Esophagus squamous epithelium (tissue), 5 donors: ENCODE measurements around the gene PIK3C2G. TPM values are rescaled to one million over a fixed set of nuclear protein-coding genes. Genes with fewer than 3 reads are reported as not detected.

Source experiments
- DNase-seq: peaks from one replicate; lab custom pipeline; 2025; lab: John Stamatoyannopoulos, UW
- H3K27ac ChIP-seq, 4 donors: fragments of 200-600 bp; sonication (generic); one replicate each; pipeline ENCODE4 v1.5.1; 2016 to 2019; ENCODE audit warnings: mild to moderate bottlenecking in 1 of 4
- H3K27me3 ChIP-seq, 4 donors: fragments of 200-600 bp; sonication (generic); 1 replicate in 3 of 4; 2 replicates in 1 of 4; pipeline versions ENCODE4 v1.5.1 to v1.6.0; 2017 to 2021; ENCODE audit warnings: antibody characterized with exemption in 1 of 4
- H3K36me3 ChIP-seq, 3 donors: fragments of 200-600 bp; sonication (generic); one replicate each; pipeline ENCODE4 v1.5.1; 2016 to 2019
- H3K4me1 ChIP-seq, 3 donors: fragments of 200-600 bp; sonication (generic); one replicate each; pipeline ENCODE4 v1.5.1; 2017 to 2019
- H3K4me3 ChIP-seq, 4 donors: fragments of 200-600 bp; sonication (generic); 1 replicate in 3 of 4; 2 replicates in 1 of 4; pipeline ENCODE4 v1.5.1; 2016 to 2019; ENCODE audit warnings: mild to moderate bottlenecking in 2 of 4, moderate library complexity in 1 of 4
- H3K9me3 ChIP-seq, 3 donors: fragments of 200-600 bp; sonication (generic); one replicate each; pipeline ENCODE4 v1.5.1; 2016 to 2019
- CTCF ChIP-seq, 6 experiments: fragments of 450-650 bp in 4 of 6; fragments of 200-600 bp in 2 of 6; sonication (generic) in 2 of 6; IDR thresholded peaks; one replicate each; pipeline ENCODE4 v1.5.1; 2016 to 2019; ENCODE audit warnings: antibody characterized with exemption in 6 of 6, mild to moderate bottlenecking in 4 of 6, moderate library complexity in 4 of 6
- POLR2A ChIP-seq, 4 donors: fragments of 450-650 bp; IDR thresholded peaks; one replicate each; pipeline ENCODE4 v1.6.1; 2017; ENCODE audit warnings: antibody characterized with exemption in 4 of 4, mild to moderate bottlenecking in 4 of 4, moderate library complexity in 3 of 4
- WGBS, 2 donors: methylation state at CpG; one replicate each; pipeline ENCODE4 v1.1.5; 2018; 5-methylcytosine and 5-hydroxymethylcytosine counted together
- intact Hi-C: fragments of 100-400 bp; cut with DNase I; formaldehyde crosslinking; loops from one replicate; pipeline ENCODE4 v1.15.0; 2022
- total RNA-seq, 4 donors: library from RNA; depleted of rRNA; stranded (reverse); fragments of >200 nt; gene quantifications; one replicate each; pipeline ENCODE4 v1.1.0, GENCODE V29; 2016
- donor health status: DM: yes; HTN: yes; CAD: no.

PIK3C2G gene
- total RNA-seq, 4 donors from 2014 or later, result 3.5 to 12.6 (median 7.2) TPM

- Histone ChIP-seq H3K27ac (no peak overlapping the region), H3K4me1 (no peaks in the 10 kb centered on the region), H3K27me3 (no peaks in the 10 kb centered on the region), H3K4me3 (no peak overlapping the region), H3K9me3 (no peaks in the 10 kb centered on the region), H3K36me3 (no peaks in the 10 kb centered on the region)
- intact Hi-C loops, result no loop called here
- no peak for TF ChIP-seq CTCF (IDR thresholded peaks at IDR 0.05)
- no peak for TF ChIP-seq POLR2A (IDR thresholded peaks at IDR 0.05)
- no peak for DNase-seq
Observed at GRCh38 chr12:18658829-18659228, 397.5 kb downstream of the PIK3C2G start.

- DNase-seq, result no peak
- intact Hi-C loops, result no loop called here
- Histone ChIP-seq H3K4me1 (no peaks in the 10 kb centered on the region), H3K27me3 (no peaks in the 10 kb centered on the region), H3K9me3 (no peaks in the 10 kb centered on the region), H3K27ac (no peak overlapping the region), H3K4me3 (no peak overlapping the region), H3K36me3 (no peaks in the 10 kb centered on the region)
- TF ChIP-seq CTCF (IDR thresholded peaks at IDR 0.05) (no peak), POLR2A (IDR thresholded peaks at IDR 0.05) (no peak)
Observed at GRCh38 chr12:18676141-18676540, 414.8 kb downstream of the PIK3C2G start.

GRCh38 chr12:18676996-18677588 is 415.8 kb downstream of the PIK3C2G start:
- WGBS, 2 donors, result 68 to 72% methylated on average over 5 of the region's 5 CpGs
- Histone ChIP-seq H3K4me3 (no peak overlapping the region), H3K36me3 (no peaks in the 10 kb centered on the region), H3K4me1 (no peaks in the 10 kb centered on the region), H3K9me3 (no peaks in the 10 kb centered on the region), H3K27ac (no peak overlapping the region), H3K27me3 (no peaks in the 10 kb centered on the region)
- intact Hi-C loops, result no loop called here
- TF ChIP-seq CTCF (IDR thresholded peaks at IDR 0.05) (no peak), POLR2A (IDR thresholded peaks at IDR 0.05) (no peak)
- DNase-seq, result no peak

GRCh38 chr12:18681818-18682217 is 420.5 kb downstream of the PIK3C2G start:
- Histone ChIP-seq H3K9me3 (no peaks in the 10 kb centered on the region), H3K27ac (no peak overlapping the region), H3K4me1 (no peaks in the 10 kb centered on the region), H3K4me3 (no peak overlapping the region), H3K36me3 (no peaks in the 10 kb centered on the region), H3K27me3 (no peaks in the 10 kb centered on the region)
- no peak for DNase-seq
- TF ChIP-seq POLR2A (IDR thresholded peaks at IDR 0.05) (no peak), CTCF (IDR thresholded peaks at IDR 0.05) (no peak)
- 68 to 71% methylated on average over 3 of the region's 3 CpGs for WGBS, 2 donors
- intact Hi-C loops, result no loop called here

- no peaks in the 10 kb centered on the region for H3K36me3 ChIP-seq
- no peaks in the 10 kb centered on the region for H3K9me3 ChIP-seq
- no peak overlapping the region for H3K27ac ChIP-seq
- 83 to 86% methylated on average over 2 of the region's 2 CpGs for whole genome bisulfite sequencing, 2 donors
- no peaks in the 10 kb centered on the region for H3K27me3 ChIP-seq
- intact Hi-C loops, result no loop called here
- no peak for DNase-seq
- H3K4me1 ChIP-seq, result no peaks in the 10 kb centered on the region
- no peak overlapping the region for H3K4me3 ChIP-seq
- TF ChIP-seq CTCF (IDR thresholded peaks at IDR 0.05) (no peak), POLR2A (IDR thresholded peaks at IDR 0.05) (no peak)
Observed at GRCh38 chr12:18683327-18684013, 422.2 kb downstream of the PIK3C2G start.
